ENCODE results near the gene DCLK2. TPM values are rescaled to one million over a fixed set of nuclear protein-coding genes. Genes with fewer than 3 reads are reported as not detected.

Gene DCLK2
- 10 to 100 TPM in 7 of 8 experiments, 1 to 10 TPM in 1; 4.3 to 48.1 (median 25.5) TPM for total RNA-seq

DNA sequence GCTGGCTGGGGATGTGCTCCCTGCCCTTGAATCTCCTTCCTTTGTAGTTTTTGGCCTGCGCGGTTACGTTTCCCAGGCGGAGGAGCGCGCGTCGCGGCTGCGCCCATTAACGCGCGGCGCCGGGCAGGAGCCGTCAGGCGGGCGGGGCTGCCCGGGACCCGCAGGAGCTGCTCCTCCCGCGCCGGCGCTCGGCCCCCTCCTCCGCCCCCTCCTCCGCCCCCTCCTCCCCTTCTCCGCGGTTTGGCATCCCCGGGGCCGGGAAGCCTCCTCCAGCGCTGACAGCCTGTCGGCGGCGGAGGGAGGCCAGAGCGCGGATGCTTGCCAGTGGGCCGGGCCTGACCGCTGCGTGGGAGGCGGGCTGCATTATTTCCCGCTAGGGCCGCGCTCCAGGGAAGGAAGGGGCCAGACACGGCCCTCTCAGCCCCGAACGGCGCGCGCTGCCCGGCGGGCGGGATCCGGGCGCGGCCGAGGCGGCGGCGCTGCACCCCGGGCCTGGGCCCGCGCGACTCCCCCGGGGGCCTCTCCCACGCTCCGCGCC lies at the start of gene DCLK2:
Gene DCLK2, plus strand, starts transcription at position 405 of the 538 bp plus-strand sequence. CDS start 583 bp downstream, outside the sequence.
- peak within 1 kb of the TSS; percentile 74 to 77 for H3K27ac ChIP-seq
- in situ Hi-C loops (cut with MboI; ENCODE audit: low pct_unique_long_range_greater_than_20kb in 2 of 9, low sequenced_read_pairs in 9 of 9, unreplicated experiment in 9 of 9) = no loop called here

DNA sequence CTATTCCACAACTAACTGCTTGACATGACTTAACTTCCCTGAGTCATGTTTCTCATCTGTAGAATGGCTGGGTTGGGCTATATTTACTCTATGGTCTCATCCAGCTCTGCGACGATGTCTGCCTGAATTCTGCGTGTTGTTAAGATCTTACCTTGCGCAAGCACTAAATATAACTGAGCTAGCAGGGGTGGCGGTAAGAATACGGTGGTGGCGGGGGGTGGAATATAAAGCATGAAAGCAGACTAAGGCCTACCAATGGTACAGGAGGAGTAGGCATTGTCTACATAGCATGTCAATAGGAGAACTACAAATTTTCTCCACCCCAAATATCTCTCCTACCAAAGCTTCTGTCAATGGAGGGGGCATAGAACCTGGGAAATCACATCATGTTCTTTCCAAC lies 45.7 kb upstream of the DCLK2 start:
- ATAC-seq (replicated peaks in 6 of 8) = no peak
- peaks cover 6 to 11% of the 10 kb centered on the region in 2 donors for H3K4me1 ChIP-seq (replicated peaks in 1 of 2)
- no peak overlapping the region for H3K4me3 ChIP-seq
- in situ Hi-C loops (cut with MboI; ENCODE audit: low pct_unique_long_range_greater_than_20kb in 2 of 9, low sequenced_read_pairs in 9 of 9, unreplicated experiment in 9 of 9) = no loop called here
- 50 to 94% (median 74%) methylated on average over 2 to 7 of the region's 7 CpGs; no CpG with 5 or more reads in 4 of the 10 experiments for WGBS, 10 experiments
- H3K27ac ChIP-seq = no peak overlapping the region

More for the DNA sequence above, at the start of gene DCLK2:
- peak; percentile 76 to 86 (median 80) for ATAC-seq (replicated peaks in 6 of 8)
- Histone ChIP-seq H3K4me1 (replicated peaks in 1 of 2) (peaks cover 18 to 30% of the 10 kb centered on the region in 2 donors), H3K4me3 (peak within 1 kb of the TSS; percentile 49 to 95 (median 82))
- WGBS, 10 experiments = 10% methylated on average over 2 of the region's 68 CpGs; no CpG with 5 or more reads in 9 of the 10 experiments

DNA sequence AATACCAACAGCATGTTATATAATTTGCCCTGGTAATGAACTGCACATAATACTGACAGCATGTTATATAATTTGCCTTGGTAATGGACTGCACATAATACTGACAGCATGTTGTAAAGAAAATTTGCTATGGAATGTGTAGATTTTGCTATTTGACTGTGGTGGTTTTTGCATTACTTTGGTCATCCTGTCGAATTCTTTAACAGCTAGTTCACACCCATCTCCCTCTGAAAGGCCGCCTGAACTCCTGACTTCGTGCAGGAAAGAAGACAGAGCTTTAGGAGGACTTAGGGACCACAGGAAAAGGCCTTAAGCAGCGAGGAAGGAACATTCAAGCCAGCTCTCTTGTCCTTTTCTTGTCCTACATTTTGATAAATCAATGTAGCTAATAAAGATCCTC lies 45.2 kb upstream of the DCLK2 start:
- Histone ChIP-seq H3K27ac (no peak overlapping the region), H3K4me1 (replicated peaks in 1 of 2) (peaks cover 6 to 11% of the 10 kb centered on the region in 2 donors), H3K4me3 (no peak overlapping the region)
- 0 to 52% (median 36%) methylated on average over 1 to 4 of the region's 4 CpGs; no CpG with 5 or more reads in 2 of the 10 experiments for WGBS, 10 experiments
- in situ Hi-C loops (cut with MboI; ENCODE audit: low pct_unique_long_range_greater_than_20kb in 2 of 9, low sequenced_read_pairs in 9 of 9, unreplicated experiment in 9 of 9) = no loop called here
- ATAC-seq (replicated peaks in 6 of 8) = peak in 5 of 8 experiments; percentile 17 to 84 (median 75)

DNA sequence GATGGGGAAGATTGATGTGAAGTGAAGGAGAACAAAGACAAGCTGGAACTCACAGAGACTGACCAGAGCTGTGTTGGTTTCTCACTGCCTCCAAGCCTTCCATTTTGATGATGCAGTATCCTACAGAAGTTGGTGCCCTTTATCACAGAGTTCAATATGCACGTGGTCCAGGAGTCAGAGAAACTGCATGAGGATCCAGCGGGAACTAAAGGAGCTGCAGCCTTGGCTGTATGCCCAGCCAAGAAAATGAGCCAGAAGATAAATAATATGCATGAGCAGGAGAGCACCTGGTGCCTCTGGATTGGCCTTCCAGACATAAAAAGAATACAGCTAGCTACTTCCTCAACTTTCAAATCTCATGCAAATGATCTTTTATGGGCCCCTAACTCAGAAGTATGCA lies 44.3 kb upstream of the DCLK2 start:
- Histone ChIP-seq H3K4me3 (no peak overlapping the region), H3K27ac (no peak overlapping the region), H3K4me1 (replicated peaks in 1 of 2) (peaks cover 6 to 11% of the 10 kb centered on the region in 2 donors)
- ATAC-seq (replicated peaks in 6 of 8) = peak; percentile 33 to 81 (median 66)
- in situ Hi-C loops (cut with MboI; ENCODE audit: low pct_unique_long_range_greater_than_20kb in 2 of 9, low sequenced_read_pairs in 9 of 9, unreplicated experiment in 9 of 9) = no loop called here
- WGBS, 10 experiments = 0 to 63% (median 51%) methylated on average over 2 of the region's 2 CpGs; no CpG with 5 or more reads in 4 of the 10 experiments

DNA sequence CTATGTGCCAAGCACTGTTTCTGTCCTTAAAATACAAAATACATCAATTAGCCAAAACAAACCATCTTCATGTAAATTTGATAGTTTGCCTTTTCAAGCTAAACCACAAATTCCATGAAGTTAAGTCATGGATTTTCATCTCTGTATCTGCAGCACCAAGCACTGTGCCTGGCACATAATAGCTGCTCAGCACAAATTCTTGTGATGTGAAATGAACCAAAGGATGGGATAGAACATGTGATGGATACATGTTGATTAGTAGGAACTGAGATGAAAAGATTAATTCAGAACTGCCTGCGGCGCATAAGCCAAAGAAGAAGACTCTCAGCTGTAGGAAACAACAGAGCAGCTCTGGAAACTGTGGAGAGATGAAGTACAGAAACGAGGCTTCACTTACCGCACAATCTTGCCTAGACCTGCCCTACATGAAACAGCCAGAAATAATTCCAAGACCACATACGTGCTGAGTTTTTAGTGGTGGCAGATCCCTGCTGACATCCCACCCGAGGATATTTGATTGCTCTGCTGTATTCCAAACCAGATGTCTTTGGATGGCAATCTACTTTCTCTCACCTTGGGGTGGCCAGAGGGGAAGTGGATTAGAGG lies 40.9 kb upstream of the DCLK2 start:
- H3K4me1 ChIP-seq (replicated peaks in 1 of 2) = peaks cover 6 to 17% of the 10 kb centered on the region in 2 donors
- H3K27ac ChIP-seq = no peak overlapping the region
- ATAC-seq (replicated peaks in 6 of 8) = no peak
- no peak overlapping the region for H3K4me3 ChIP-seq
- 41 to 91% (median 67%) methylated on average over 1 to 6 of the region's 6 CpGs; no CpG with 5 or more reads in 2 of the 10 experiments for WGBS, 10 experiments
- in situ Hi-C loops (cut with MboI; ENCODE audit: low pct_unique_long_range_greater_than_20kb in 2 of 9, low sequenced_read_pairs in 9 of 9, unreplicated experiment in 9 of 9) = no loop called here

DNA sequence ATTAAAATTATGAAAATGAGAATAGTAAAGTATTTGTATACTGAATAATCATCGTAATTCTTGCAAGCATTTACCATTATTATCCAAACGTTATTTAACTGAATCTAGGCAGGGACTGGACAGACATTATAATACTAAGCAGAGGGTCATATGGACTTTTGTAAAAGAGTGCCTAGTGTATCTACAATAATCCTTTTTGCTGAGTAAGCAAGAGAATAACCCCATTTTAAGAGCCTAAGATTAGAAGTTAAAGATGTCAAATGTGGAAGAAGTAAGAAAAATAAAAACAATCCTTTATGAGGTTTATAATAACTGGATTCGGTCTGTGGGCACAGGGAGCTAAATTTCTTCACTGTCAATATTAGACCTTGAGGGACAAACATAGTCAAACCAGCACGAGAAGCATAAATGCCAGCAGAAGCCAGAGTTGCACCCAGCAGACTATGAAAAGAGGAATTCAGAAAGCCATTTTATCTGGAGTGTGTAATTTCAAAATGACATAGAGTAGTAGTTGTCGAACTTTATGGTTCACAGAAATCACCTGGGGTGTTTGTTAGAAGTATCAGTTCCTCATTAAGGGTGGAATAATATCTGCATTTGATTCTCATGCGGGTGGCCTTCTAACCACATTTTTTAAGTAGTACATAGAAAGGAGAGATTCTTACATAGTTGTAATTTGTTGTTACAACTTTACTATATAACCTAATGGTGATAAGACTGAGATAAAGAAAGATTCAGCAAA lies 39.7 kb upstream of the DCLK2 start:
- H3K4me1 ChIP-seq (replicated peaks in 1 of 2) = peaks cover 4 to 8% of the 10 kb centered on the region in 2 donors
- in situ Hi-C loops (cut with MboI; ENCODE audit: low pct_unique_long_range_greater_than_20kb in 2 of 9, low sequenced_read_pairs in 9 of 9, unreplicated experiment in 9 of 9) = no loop called here
- no peak overlapping the region for H3K4me3 ChIP-seq
- 31 to 91% (median 76%) methylated on average over 3 to 6 of the region's 6 CpGs for whole genome bisulfite sequencing, 10 experiments
- peak in 1 of 8 experiments; percentile 2 for ATAC-seq (replicated peaks in 6 of 8)
- H3K27ac ChIP-seq = no peak overlapping the region

DNA sequence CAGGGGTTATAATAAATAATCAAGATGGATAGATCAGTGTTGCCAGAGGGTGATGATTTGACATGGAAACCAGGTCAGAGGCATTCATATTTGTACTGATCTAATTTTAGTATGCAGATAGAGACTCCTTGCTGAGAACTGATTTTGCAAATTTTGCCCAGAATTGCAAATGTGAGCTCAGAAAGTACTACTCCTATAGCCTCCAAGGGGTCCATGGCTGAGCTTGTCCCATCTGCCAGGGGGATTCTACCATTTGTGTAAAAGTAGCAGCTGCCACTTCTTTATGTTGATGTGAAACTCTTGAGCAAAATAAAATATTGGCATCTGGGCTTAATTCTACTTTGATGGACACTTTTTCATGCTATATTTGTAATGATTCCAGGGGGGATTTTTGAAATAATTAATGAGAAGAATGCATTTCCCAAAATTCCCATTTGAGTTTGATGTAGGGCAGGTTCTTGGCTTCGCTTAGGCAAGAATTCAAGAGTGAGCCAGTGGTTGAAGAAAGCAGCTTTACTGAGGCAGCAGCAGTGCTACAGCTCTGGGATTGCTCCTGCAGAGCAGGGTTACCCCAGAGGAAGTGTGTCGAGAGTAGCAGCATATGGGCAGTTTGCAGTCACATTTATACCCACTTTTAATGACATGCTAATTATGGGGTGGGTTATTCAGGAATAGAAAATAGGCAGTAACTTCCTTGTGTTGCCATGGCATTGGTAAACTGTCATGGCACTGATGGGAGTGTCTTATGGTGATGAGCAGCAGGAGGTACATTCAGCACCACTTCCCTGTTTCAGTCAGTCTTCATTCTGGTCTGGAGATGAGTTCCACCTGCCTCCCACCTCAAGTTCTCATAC lies 38.7 kb upstream of the DCLK2 start:
- in situ Hi-C loops (cut with MboI; ENCODE audit: low pct_unique_long_range_greater_than_20kb in 2 of 9, low sequenced_read_pairs in 9 of 9, unreplicated experiment in 9 of 9) = no loop called here
- H3K27ac ChIP-seq = no peak overlapping the region
- H3K4me3 ChIP-seq = no peak overlapping the region
- peaks cover 0 to 6% of the 10 kb centered on the region in 2 donors for H3K4me1 ChIP-seq (replicated peaks in 1 of 2)
- ATAC-seq (replicated peaks in 6 of 8) = peak; percentile 16 to 91 (median 51)
- 10 to 92% (median 69%) methylated on average over 1 to 2 of the region's 2 CpGs; no CpG with 5 or more reads in 2 of the 10 experiments for WGBS, 10 experiments

DNA sequence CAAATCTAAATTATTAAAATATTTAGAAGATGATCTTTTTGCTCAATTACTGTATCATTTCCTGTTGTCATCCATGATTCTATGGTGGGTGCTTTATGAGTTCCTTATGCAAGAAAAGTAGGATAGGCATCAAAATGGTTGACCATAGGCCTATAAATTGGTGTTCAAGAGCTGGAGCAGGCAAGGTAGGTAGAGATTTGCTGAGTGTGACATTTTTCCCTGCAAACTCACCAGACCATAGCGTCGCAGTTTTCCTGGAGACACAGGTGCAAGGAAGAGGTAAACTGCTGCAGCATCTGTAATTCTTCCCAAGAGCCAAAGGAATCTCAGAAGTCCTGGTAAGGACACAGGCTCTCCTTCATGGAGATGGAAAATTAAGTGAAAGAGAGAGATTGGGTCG lies 33.7 kb upstream of the DCLK2 start:
- Histone ChIP-seq H3K27ac (no peak overlapping the region), H3K4me1 (replicated peaks in 1 of 2) (peaks cover 2 to 3% of the 10 kb centered on the region in 2 donors), H3K4me3 (no peak overlapping the region)
- 51 to 100% (median 96%) methylated on average over 1 to 3 of the region's 3 CpGs; no CpG with 5 or more reads in 1 of the 10 experiments for WGBS, 10 experiments
- ATAC-seq (replicated peaks in 6 of 8) = no peak
- in situ Hi-C loops (cut with MboI; ENCODE audit: low pct_unique_long_range_greater_than_20kb in 2 of 9, low sequenced_read_pairs in 9 of 9, unreplicated experiment in 9 of 9) = no loop called here

DNA sequence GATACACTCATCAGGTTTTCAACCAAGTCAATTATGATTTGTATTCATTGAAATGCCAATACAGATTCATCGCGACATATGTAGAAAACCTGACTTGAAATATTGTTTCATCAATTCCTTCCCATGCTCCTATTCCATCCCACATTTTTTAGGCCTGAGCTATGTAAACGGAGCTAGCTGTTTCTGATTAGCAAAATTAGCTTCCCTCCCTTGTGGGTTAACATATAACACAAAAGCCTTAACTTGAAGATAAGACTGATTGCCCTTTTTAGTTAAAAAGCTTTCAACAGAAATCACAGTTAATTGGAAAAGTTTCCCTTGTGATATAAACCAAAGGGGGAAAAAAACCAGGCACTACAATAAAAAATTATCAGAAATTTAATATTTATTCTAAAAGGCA lies 32.8 kb upstream of the DCLK2 start:
- peaks cover 0 to 2% of the 10 kb centered on the region in 2 donors for H3K4me1 ChIP-seq (replicated peaks in 1 of 2)
- H3K4me3 ChIP-seq = no peak overlapping the region
- no peak for ATAC-seq (replicated peaks in 6 of 8)
- H3K27ac ChIP-seq = no peak overlapping the region
- 0 to 93% (median 72%) methylated on average over 1 to 3 of the region's 3 CpGs; no CpG with 5 or more reads in 2 of the 10 experiments for WGBS, 10 experiments
- in situ Hi-C loops (cut with MboI; ENCODE audit: low pct_unique_long_range_greater_than_20kb in 2 of 9, low sequenced_read_pairs in 9 of 9, unreplicated experiment in 9 of 9) = no loop called here

DNA sequence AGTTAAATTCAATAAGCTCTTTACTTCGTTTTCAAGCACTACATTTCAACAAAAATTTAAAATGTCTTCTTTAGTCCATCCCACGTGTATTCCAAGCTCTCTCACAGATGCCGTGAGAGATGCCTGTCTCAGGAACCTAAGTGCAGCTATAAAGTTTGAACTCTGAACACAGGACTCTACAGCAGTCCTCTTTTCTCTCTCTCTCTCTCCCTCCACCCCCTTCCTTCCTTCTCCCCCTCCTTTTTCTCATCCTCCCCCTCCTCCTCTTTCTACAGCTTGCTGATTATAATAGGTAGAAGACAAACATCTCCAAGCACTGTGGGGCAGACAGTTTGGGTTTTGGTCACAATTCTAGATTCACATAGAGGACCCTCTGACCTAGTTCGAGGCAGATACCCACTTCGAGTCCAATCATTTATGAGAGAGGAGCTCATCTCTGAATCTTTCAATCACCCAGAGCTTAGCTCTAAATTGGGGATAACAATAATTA lies 31.5 kb upstream of the DCLK2 start:
- WGBS, 10 experiments = 60 to 90% (median 78%) methylated on average over 1 to 5 of the region's 5 CpGs; no CpG with 5 or more reads in 2 of the 10 experiments
- Histone ChIP-seq H3K27ac (no peak overlapping the region), H3K4me3 (no peak overlapping the region), H3K4me1 (replicated peaks in 1 of 2) (peaks cover 0 to 2% of the 10 kb centered on the region in 2 donors)
- in situ Hi-C loops (cut with MboI; ENCODE audit: low pct_unique_long_range_greater_than_20kb in 2 of 9, low sequenced_read_pairs in 9 of 9, unreplicated experiment in 9 of 9) = no loop called here
- no peak for ATAC-seq (replicated peaks in 6 of 8)

DNA sequence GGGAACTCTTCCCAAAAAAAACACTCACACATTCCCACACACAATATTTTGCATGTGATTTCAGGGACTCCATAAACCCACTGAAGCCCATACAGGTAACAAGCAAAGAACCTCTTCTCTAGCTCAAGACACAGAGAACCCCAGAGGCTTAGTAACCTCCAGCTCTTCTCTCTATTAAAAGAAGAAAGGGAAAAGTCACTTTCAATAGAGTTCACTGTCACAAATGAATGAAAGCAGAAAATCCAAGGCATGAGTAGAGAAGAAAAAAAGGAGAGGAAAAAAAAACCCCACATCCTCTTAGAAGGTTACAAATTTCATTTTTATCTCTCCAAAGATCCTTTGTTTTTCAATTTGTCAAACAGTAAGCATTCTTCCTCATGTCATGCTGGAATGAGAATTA lies 30.7 kb upstream of the DCLK2 start:
- ATAC-seq (replicated peaks in 6 of 8) = no peak
- peaks cover 0 to 2% of the 10 kb centered on the region in 2 donors for H3K4me1 ChIP-seq (replicated peaks in 1 of 2)
- no peak overlapping the region for H3K27ac ChIP-seq
- H3K4me3 ChIP-seq = no peak overlapping the region
- in situ Hi-C loops (cut with MboI; ENCODE audit: low pct_unique_long_range_greater_than_20kb in 2 of 9, low sequenced_read_pairs in 9 of 9, unreplicated experiment in 9 of 9) = no loop called here

DNA sequence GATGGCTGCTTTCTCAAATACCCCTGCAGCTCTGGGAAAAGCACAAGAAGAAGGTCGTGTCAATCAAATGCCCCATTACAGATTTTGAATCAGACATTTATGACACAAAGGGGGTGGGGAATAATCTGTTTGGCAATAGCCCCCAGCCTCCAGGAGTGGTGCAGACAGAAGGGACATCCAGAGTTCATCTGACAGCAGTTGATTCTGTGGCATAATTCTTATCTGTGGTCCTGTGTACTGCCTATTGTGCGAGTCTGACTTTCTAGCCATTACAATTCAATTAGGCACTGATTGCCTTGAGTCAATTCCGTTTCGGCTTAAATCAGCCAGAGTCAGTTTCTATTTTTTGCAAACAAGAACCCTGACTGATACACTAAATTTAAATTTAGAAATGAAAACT lies 28.6 kb upstream of the DCLK2 start:
- in situ Hi-C loops (cut with MboI; ENCODE audit: low pct_unique_long_range_greater_than_20kb in 2 of 9, low sequenced_read_pairs in 9 of 9, unreplicated experiment in 9 of 9) = no loop called here
- H3K4me3 ChIP-seq = no peak overlapping the region
- no peak for ATAC-seq (replicated peaks in 6 of 8)
- 20 to 100% (median 85%) methylated on average over 1 to 4 of the region's 4 CpGs; no CpG with 5 or more reads in 1 of the 10 experiments for WGBS, 10 experiments
- H3K4me1 ChIP-seq (replicated peaks in 1 of 2) = peaks cover 0 to 2% of the 10 kb centered on the region in 2 donors
- H3K27ac ChIP-seq = no peak overlapping the region

All from motor neuron (in vitro differentiated cells).